ENCODE data around the gene CTXND1. TPM values are rescaled to one million over a fixed set of nuclear protein-coding genes. Genes with fewer than 3 reads are reported as not detected.

Gene CTXND1
- total RNA-seq, 1 donor from 2014 or later: not detected

GRCh38 chr15:80259942-80260510 is 8.0 kb upstream of the CTXND1 start:
- DNase-seq (ENCODE audit: low read depth in 2 of 2): no peak

GRCh38 chr15:80251428-80252120 is 439 bp downstream of the CTXND1 start:
- DNase-seq (ENCODE audit: low read depth in 2 of 2): no peak

GRCh38 chr15:80250614-80251427 is 1.2 kb downstream of the CTXND1 start:
- no peak for DNase-seq (ENCODE audit: low read depth in 2 of 2)

DNA sequence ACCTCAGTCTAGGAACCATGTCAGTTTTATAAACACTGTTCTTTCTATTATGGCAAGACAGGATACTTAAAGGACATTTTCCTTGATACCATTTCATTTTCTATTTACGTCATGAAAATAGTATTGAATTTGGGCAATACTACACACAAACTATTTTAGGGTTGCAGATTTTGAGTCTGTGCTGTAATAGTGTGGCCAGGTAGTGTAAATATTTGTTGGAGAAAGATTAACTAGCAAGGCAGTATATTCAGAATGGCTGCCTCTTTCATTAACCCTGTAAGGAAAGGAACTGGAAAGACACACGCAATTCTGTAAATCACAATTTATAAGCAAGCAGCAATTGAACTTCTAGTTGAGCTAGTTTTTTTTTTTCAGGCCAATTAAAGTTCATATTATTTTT is 2.0 kb downstream of the CTXND1 start:
- no peak for DNase-seq (ENCODE audit: low read depth in 2 of 2)

- DNase-seq (ENCODE audit: low read depth in 2 of 2): no peak
These were observed 4.7 kb downstream of the CTXND1 start for GRCh38 chr15:80247320-80247719.

GRCh38 chr15:80246425-80246894 is 5.6 kb downstream of the CTXND1 start:
- DNase-seq (ENCODE audit: low read depth in 2 of 2): no peak

- DNase-seq (ENCODE audit: low read depth in 2 of 2): no peak
These were observed 9.2 kb downstream of the CTXND1 start for GRCh38 chr15:80242802-80243201.

DNA sequence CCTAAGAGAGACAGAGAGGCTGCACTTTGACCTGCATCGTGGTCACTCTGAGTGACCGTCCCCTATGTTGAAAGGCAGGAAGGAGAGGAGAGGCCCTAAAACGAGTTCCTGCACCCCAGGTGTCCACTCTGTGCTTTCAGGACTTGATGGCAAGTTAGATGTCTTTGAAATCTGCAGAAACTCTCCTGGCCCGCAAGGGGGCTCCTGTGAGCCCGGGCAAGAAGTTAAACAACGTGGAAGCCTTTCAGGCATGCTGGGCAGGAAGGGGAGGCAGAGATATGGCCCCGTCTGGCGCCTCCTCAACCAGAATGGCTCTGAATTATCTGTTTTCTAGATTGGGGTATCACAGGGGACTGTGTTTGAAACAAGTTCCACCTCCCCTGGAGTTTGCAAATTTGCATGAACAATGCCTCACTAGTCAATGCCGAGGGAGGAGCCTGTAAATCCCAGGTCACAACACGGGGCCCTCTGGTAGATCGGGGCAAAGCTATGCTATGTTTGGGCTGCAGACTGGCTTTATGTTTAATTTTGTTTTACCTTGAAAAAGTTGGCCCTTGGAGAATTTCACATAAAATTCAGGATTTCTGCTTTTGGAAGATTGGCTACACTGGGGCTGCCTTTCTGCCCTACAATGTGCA is 9.8 kb downstream of the CTXND1 start:
- DNase-seq (ENCODE audit: low read depth in 2 of 2): peak in 1 of 2 donors; percentile 25

DNA sequence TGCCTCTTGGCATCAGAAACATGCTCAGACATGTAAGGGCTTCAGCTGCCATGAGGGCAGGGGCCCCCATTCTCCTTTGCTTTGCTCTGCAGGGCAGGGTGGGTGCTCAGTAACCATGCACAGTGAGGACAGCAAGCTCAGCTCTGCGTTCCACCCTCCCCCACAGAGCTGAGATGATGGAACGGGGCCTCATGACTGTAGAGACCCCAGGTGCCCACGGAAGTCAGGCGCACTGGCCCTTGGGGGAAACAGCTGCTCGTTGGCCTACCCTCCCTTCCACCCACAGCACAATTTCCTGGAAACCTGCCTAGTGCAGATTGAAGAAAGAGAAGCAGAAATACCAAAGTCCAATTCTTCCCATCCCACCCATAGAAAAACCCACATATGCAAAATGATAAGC is 10.5 kb downstream of the CTXND1 start:
- no peak for DNase-seq (ENCODE audit: low read depth in 2 of 2)

- DNase-seq (ENCODE audit: low read depth in 2 of 2): no peak
These were observed 11.7 kb downstream of the CTXND1 start for GRCh38 chr15:80240276-80240675.

GRCh38 chr15:80234883-80235282 is 17.1 kb downstream of the CTXND1 start:
- peak in 1 of 2 donors; percentile 36 for DNase-seq (ENCODE audit: low read depth in 2 of 2)

GRCh38 chr15:80233581-80233980 is 18.4 kb downstream of the CTXND1 start:
- no peak for DNase-seq (ENCODE audit: low read depth in 2 of 2)

DNA sequence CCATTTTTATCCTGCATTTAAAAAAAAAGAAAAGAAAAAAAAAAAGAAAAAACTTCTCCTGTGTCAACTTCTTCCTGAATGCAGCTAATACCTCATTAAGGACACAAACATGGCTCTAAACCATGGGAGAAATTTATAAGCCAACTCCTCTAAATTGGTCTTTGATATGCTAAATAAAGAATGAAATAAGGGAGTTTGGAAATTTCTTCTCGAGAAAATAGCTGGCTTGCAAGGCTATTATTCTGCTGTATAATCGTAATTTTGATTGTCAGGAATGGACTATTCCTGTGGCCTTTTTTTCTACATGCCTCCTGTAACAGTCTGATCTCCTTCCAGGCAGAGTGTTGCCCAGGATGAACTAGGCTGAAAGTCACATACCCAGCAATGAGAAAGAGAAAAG is 20.6 kb downstream of the CTXND1 start:
- no peak for DNase-seq (ENCODE audit: low read depth in 2 of 2)

GRCh38 chr15:80228959-80229610 is 22.9 kb downstream of the CTXND1 start:
- DNase-seq (ENCODE audit: low read depth in 2 of 2): no peak

GRCh38 chr15:80219955-80220354 is 32.1 kb downstream of the CTXND1 start:
- DNase-seq (ENCODE audit: low read depth in 2 of 2): no peak

GRCh38 chr15:80217327-80217900 is 34.6 kb downstream of the CTXND1 start:
- no peak for DNase-seq (ENCODE audit: low read depth in 2 of 2)

- no peak for DNase-seq (ENCODE audit: low read depth in 2 of 2)
These were observed 35.1 kb downstream of the CTXND1 start for GRCh38 chr15:80216911-80217310.

DNA sequence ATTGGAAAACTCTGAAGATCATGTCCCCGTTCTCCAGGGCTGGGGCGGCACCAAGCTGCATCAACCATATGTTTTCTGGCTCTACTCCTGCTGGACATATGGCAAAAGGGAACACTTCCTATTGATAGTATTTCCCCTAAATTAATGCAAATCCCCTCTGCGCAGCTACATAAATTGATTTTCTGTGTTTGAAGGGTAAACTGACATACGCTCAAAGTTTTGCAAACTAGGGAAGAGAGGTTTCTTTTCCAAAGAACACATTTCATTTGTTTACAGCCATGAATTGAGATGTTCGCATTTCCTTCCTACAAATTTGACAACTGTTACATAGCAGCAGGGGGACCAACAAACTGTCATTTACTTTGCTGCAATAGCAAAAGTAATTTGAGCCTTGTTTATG is 35.9 kb downstream of the CTXND1 start:
- no peak for DNase-seq (ENCODE audit: low read depth in 2 of 2)

DNA sequence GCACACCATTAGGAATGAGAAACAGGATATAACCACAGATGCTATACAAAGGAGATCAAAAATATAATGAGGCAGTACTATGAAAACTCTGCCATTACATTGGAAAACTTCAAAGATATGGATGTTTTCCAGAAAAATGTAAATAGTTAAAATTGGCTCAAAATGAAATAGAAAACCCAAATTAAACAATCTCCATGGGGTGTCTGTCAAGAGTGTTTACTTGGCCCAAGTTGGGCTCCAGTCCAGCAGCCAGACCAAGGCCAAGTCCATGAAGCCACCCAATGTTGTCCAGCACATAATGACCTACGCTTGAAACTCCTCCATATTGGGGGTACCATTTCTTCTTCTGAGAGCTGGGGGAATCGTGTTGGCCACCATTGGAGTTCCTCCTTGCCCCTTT is 37.1 kb downstream of the CTXND1 start:
- DNase-seq (ENCODE audit: low read depth in 2 of 2): no peak

DNA sequence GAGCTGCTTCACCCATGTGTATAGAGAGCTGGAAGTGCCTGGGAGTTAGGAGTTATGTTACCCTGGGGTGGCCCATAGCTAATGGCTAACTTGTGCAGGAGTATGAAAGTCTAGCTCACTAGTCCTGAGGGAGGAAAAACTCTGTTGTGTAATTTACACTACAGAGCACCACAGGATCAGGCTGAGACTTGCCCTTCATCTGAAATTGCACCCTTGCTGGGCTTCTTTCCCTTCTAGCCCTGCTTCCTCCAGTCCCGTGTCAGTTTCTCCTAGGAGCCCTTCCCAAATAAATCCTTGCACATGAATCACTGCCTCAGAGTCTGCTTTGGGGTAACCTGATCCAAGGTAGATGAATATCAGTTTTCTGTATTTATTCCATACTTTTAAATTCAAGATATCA is 40.0 kb downstream of the CTXND1 start:
- DNase-seq (ENCODE audit: low read depth in 2 of 2): no peak
